GM21367 (cell line): ENCODE measurements around the gene TMA16.
"Not testable (repeated sequence)": the region's sequence is repeated elsewhere in the genome, so short reads cannot be mapped to it uniquely, and the experiment has no call there.

Experiments used
- ATAC-seq: cut with Tn5 transposase; IDR thresholded peaks from one replicate; pipeline ENCODE4 v1.9.1; 2021; ENCODE audit not compliant: unreplicated experiment

The TMA16 gene

GRCh38 chr4:163505374-163505773, 10.9 kb downstream of the TMA16 start:
- ATAC-seq: no peak

- ATAC-seq: no peak
Measured at GRCh38 chr4:163515198-163515597, 20.7 kb downstream of the TMA16 start.

- no peak for ATAC-seq
Measured at GRCh38 chr4:163523791-163524365, 29.4 kb downstream of the TMA16 start.

- ATAC-seq: no peak
Measured at GRCh38 chr4:163525982-163526381, 31.5 kb downstream of the TMA16 start.

- no peak for ATAC-seq
Measured at GRCh38 chr4:163527172-163527571, 32.7 kb downstream of the TMA16 start.

- ATAC-seq: no peak
Measured at GRCh38 chr4:163528653-163529052, 34.2 kb downstream of the TMA16 start.

- ATAC-seq: no peak
Measured at GRCh38 chr4:163534056-163534455, 39.6 kb downstream of the TMA16 start.

GRCh38 chr4:163535657-163536056, 41.2 kb downstream of the TMA16 start:
- no peak for ATAC-seq

GRCh38 chr4:163536091-163536490, 41.6 kb downstream of the TMA16 start:
- no peak for ATAC-seq

- ATAC-seq: no peak
Measured at GRCh38 chr4:163537114-163537513, 42.6 kb downstream of the TMA16 start.

- ATAC-seq: not testable (repeated sequence)
Measured at GRCh38 chr4:163538820-163539219, 44.3 kb downstream of the TMA16 start.

- ATAC-seq: no peak
Measured at GRCh38 chr4:163540448-163540847, 46.0 kb downstream of the TMA16 start.

- no peak for ATAC-seq
Measured at GRCh38 chr4:163540977-163541376, 46.5 kb downstream of the TMA16 start.

GRCh38 chr4:163542275-163542674, 47.8 kb downstream of the TMA16 start:
- no peak for ATAC-seq

- peak; percentile 89 for ATAC-seq
Measured at GRCh38 chr4:163544407-163545038, 50.0 kb downstream of the TMA16 start.

- peak; percentile 40 for ATAC-seq
Measured at GRCh38 chr4:163548481-163549243, 54.2 kb downstream of the TMA16 start.

GRCh38 chr4:163550869-163551267, 56.4 kb downstream of the TMA16 start:
- ATAC-seq: no peak

- no peak for ATAC-seq
Measured at GRCh38 chr4:163553146-163553545, 58.7 kb downstream of the TMA16 start.

- no peak for ATAC-seq
Measured at GRCh38 chr4:163554870-163555465, 60.5 kb downstream of the TMA16 start.

- peak; percentile 51 for ATAC-seq
Measured at GRCh38 chr4:163556177-163556576, 61.7 kb downstream of the TMA16 start.

- no peak for ATAC-seq
Measured at GRCh38 chr4:163556650-163557391, 62.3 kb downstream of the TMA16 start.
